Epithelial cell of esophagus (primary cell): ENCODE measurements around the gene GPR35.

Experiments used
- DNase-seq: peaks from one replicate; pipeline ENCODE4 v3.0.0; 2010; ENCODE audit warnings: low read depth
- H3K4me3 ChIP-seq: 2 replicates; pipeline ENCODE4 v1.5.1; 2011; ENCODE audit warnings: mild to moderate bottlenecking, low read length, control low read depth
- TF ChIP-seq, protein P1 (sequence below): IDR thresholded peaks from 2 replicates; pipeline ENCODE4 v1.5.1; 2011; ENCODE audit warnings: low read depth, mild to moderate bottlenecking, low read length, control low read depth, inconsistent platforms; ENCODE audit not compliant: insufficient read depth; ENCODE audit errors: missing control alignments

Gene GPR35

DNA sequence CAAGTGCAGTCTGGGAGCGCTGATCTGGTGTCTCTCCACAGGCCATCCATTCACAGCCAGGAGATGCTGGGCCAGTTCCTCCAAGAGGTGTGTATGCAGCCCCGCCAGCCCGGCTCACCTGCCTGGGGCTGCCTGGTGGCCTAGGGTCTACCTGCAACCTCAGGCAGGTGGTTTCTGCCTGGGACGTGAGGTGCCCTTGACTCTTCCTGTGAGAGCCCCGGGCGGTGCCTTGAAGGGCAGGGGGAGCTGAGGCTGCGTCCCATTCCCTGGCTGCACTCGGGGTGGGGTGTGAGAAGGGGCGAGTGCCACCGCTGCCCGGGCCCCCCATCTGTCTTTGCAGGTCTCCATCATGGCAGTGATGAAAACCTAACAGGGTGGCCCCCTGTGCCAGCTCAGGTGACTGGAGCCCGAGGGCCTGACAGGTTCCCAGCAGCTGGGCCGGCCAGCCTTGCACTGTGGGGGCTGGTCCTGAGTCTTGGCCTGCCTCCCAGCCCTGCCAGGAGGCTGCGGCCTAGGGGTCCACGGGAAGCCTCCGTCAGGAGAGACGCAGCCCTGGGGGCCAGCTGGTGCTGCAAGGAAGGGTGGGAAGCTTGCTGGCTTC lies 26.9 kb upstream of the GPR35 start:
- TF ChIP-seq, protein P1, sequence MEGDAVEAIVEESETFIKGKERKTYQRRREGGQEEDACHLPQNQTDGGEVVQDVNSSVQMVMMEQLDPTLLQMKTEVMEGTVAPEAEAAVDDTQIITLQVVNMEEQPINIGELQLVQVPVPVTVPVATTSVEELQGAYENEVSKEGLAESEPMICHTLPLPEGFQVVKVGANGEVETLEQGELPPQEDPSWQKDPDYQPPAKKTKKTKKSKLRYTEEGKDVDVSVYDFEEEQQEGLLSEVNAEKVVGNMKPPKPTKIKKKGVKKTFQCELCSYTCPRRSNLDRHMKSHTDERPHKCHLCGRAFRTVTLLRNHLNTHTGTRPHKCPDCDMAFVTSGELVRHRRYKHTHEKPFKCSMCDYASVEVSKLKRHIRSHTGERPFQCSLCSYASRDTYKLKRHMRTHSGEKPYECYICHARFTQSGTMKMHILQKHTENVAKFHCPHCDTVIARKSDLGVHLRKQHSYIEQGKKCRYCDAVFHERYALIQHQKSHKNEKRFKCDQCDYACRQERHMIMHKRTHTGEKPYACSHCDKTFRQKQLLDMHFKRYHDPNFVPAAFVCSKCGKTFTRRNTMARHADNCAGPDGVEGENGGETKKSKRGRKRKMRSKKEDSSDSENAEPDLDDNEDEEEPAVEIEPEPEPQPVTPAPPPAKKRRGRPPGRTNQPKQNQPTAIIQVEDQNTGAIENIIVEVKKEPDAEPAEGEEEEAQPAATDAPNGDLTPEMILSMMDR: no peak
- no peak for DNase-seq
- no peak overlapping the region for H3K4me3 ChIP-seq

DNA sequence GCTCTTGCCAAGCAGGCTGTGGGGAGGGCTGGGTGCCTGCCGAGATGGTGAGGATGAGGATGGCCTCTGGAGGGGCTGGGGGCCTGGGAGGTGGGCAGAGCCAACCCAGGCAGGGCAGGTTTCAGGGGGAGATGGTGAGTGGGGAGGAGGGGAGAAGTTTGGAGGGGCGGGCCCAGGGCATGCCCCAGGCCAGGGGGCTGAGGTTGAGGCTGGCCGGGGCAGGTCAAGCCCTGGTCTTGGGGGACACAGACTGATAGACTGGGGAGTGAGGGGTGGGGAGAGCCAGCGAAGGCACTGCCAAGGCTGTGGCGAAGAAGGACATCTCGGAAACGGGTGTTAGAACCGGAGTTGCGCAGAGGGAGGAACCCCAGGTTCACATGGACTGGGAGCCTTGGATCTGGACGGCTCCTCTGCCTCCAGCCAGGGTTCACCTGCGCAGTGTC lies 26.1 kb upstream of the GPR35 start:
- H3K4me3 ChIP-seq: no peak overlapping the region
- no peak for DNase-seq
- TF ChIP-seq, protein P1: no peak

DNA sequence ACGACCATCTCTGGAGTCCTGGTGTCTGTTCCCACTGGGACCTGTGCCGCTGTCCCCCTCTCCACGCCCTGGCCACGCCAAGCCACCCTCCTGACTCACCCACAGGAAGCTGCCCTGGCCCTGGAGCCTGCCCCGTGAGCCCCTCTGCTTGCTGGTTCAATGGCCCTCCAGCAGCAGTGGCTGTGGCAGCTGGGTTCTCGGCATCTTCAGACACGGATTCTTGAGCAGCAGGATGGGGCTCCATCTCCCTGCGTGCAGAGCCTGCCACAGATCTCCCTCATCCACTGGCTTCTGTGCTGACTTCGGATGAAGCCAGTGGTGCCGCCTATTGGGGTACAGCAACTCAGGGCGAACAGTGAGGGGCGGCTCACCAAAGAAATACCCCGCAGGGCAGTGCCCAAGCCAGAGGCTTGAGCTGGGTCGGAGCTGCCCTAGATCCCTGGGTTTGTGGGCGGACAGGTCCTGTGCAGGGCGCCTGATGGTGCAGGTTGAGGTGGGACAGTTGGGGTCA lies 24.8 kb upstream of the GPR35 start:
- TF ChIP-seq, protein P1: no peak
- no peak overlapping the region for H3K4me3 ChIP-seq
- no peak for DNase-seq

DNA sequence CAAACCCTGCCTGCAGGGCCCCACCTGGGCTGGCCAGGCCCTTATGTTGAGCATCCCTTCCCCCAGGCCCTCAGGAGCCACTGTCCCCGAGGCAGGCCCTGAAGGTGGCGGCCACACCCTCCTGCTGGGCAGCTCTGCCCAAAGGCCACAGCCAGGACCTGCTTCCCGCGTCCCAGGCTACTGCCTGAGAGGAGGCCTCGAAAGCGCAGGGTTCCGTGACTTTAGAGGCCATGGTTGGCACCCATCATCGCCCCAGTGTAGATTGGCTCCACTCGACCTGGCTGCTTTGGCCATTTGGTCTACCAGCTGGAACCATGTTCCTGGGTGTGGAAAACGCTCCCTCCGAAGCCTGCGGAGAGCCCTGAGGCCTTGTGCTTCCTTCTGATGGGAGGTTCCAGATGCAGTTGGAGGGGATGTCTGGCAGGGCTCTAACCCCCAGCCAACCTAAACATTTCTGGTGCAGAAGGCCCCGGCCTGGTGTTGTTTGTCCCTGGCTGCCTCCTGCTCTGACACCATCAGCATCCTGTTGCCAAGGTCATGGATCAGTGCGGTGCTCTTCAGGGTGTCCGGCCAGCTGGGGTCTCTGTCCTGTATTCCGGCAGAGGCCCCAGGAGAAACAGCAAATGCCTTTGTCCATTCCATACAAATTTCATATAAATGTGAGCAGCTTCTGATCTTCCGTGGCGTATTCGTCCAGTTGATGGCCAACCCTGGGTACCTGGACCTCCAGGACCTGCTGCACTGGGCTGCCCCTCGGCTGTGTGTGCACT lies 24.0 kb upstream of the GPR35 start:
- no peak for DNase-seq
- H3K4me3 ChIP-seq: no peak overlapping the region
- TF ChIP-seq, protein P1: no peak

DNA sequence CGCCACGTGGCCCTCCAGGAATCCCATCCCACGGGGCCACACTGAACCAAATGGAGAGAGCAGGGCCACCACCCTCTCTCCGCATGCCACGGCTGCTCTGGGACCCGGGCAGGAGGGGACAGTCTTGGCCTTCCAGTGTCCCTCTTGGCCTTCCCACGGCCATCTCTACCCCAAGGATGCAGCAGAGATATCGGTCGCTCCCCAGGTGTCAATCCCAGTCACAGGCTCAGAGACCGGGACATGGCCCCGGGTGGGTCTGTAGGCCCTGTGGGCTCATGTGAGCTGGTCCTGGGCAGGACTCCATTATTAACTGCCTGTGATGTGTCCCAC lies 23.5 kb upstream of the GPR35 start:
- H3K4me3 ChIP-seq: no peak overlapping the region
- no peak for DNase-seq
- TF ChIP-seq, protein P1: no peak

DNA sequence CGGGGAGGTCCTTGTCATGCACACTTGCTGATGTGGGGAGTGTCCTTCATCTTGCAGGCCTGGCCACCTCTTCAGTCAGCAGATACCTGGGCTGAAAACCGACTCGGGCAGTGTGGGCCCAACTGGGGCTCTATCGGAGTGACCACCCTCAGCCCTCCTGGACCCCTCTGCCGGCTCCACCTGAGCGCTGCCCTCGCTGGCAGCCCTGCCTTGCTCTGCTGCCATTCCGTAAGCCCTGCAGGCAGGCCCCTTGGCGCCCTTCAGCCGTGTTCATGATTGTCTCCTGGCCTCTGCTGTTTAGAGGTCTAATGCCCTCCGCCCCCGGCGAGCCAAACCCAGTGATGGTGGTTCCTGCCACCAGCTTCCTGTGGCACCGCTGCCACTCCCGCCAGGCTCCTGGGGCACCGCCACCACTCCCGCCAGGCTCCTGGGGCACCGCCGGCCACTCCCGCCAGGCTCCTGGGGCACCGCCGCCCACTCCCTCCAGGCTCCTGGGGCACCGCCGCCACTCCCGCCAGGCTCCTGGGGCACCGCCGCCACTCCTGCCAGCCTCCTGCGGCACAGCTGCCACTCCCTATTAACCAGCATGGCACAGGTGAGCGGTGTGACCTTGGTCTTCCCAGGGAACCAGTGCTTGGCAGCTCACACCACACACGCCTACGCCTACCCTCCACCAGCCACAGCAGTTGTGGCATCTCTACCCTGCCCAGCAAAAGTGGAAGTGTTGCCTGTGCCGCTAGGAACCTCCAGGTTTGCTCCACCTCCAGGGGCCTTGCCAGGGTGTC lies 22.8 kb upstream of the GPR35 start:
- DNase-seq: no peak
- TF ChIP-seq, protein P1: no peak
- no peak overlapping the region for H3K4me3 ChIP-seq
